CD4-positive, CD25-positive, alpha-beta regulatory T cell (primary cell): ENCODE data around the gene CALD1. TPM values are rescaled to one million over a fixed set of nuclear protein-coding genes. Genes with fewer than 3 reads are reported as not detected.

Experiments used
- ATAC-seq, 2 donors: fragments of 150-1000 bp; cut with Tn5 transposase; one replicate each; pipeline ENCODE4 v1.10.0; 2021; ENCODE audit warnings: low read depth in 2 of 2, moderate number of reproducible peaks in 2 of 2, moderate library complexity in 1 of 2
- DNase-seq, 3 donors: peaks; one replicate each; pipeline versions ENCODE4 v3.0.0 to v3.0.0-alpha.2; 2012 to 2022; ENCODE audit warnings: mixed read lengths in 1 of 3
- H3K27ac ChIP-seq: one replicate; pipeline ENCODE4 v1.7.0; 2013; ENCODE audit warnings: mild to moderate bottlenecking, low read length; ENCODE audit not compliant: insufficient read depth, poor library complexity, severe bottlenecking
- H3K27me3 ChIP-seq: one replicate; pipeline ENCODE4 v1.7.0; 2013; ENCODE audit warnings: low read length; ENCODE audit not compliant: control insufficient read depth, insufficient read depth
- H3K36me3 ChIP-seq: one replicate; pipeline ENCODE4 v1.7.0; 2013; ENCODE audit warnings: mild to moderate bottlenecking, low read length, moderate library complexity; ENCODE audit not compliant: control insufficient read depth, insufficient read depth
- H3K4me1 ChIP-seq: 2 replicates; pipeline ENCODE4 v1.7.0; 2013; ENCODE audit warnings: mild to moderate bottlenecking, low read length; ENCODE audit not compliant: insufficient read depth, control insufficient read depth, poor library complexity, severe bottlenecking
- H3K4me3 ChIP-seq: one replicate; pipeline ENCODE4 v1.7.0; 2013; ENCODE audit warnings: low read depth, mild to moderate bottlenecking, low read length, moderate library complexity
- H3K9me3 ChIP-seq, 2 experiments: 1 replicate in 1 of 2; 2 replicates in 1 of 2; pipeline ENCODE4 v1.7.0; 2013; ENCODE audit warnings: low read length in 2 of 2, mild to moderate bottlenecking in 1 of 2, moderate library complexity in 1 of 2; ENCODE audit not compliant: control insufficient read depth in 2 of 2
- H3K27ac Mint-ChIP-seq, 3 donors: one replicate each; pipeline ENCODE4 v1.8.0; 2020 to 2022; ENCODE audit warnings: mild to moderate bottlenecking in 3 of 3, mixed read lengths in 3 of 3, moderate library complexity in 2 of 3
- H3K27me3 Mint-ChIP-seq: one replicate; pipeline ENCODE4 v1.8.0; 2022; ENCODE audit warnings: mild to moderate bottlenecking, mixed read lengths
- H3K36me3 Mint-ChIP-seq: one replicate; pipeline ENCODE4 v1.8.0; 2020; ENCODE audit warnings: mixed read lengths
- H3K4me1 Mint-ChIP-seq, 4 donors: one replicate each; pipeline ENCODE4 v1.8.0; 2020 to 2022; ENCODE audit warnings: mixed read lengths in 4 of 4, mild to moderate bottlenecking in 1 of 4
- H3K4me3 Mint-ChIP-seq, 4 donors: one replicate each; pipeline ENCODE4 v1.8.0; 2020 to 2022; ENCODE audit warnings: mild to moderate bottlenecking in 4 of 4, mixed read lengths in 4 of 4, moderate library complexity in 3 of 4
- H3K9me3 Mint-ChIP-seq, 7 donors: one replicate each; pipeline ENCODE4 v1.8.0; 2020 to 2022; ENCODE audit warnings: mixed read lengths in 7 of 7, mild to moderate bottlenecking in 3 of 7, moderate library complexity in 2 of 7
- polyA plus RNA-seq, 4 donors: library from polyadenylated mRNA; unstranded; fragments of 300-500 nt; fragmentation: Illumina TruSeq; gene quantifications; one replicate each; pipeline ENCODE4 v1.2.3, GENCODE V29; 2021
- total RNA-seq: library from RNA; stranded (reverse); gene quantifications from one replicate; pipeline ENCODE4 v1.2.3, GENCODE V29; 2022

Gene CALD1
- total and polyA plus RNA-seq, 5 donors from 2014 or later = 0.10 to 3.9 (median 0.17) TPM; not detected in 2

- H3K9me3 Mint-ChIP-seq = peaks cover 0 to 1% (median 0%) of the 10 kb centered on the region in 7 donors
- H3K4me1 Mint-ChIP-seq = peaks cover 0 to 11% (median 0%) of the 10 kb centered on the region in 4 donors
- Histone ChIP-seq H3K36me3 (no peaks in the 10 kb centered on the region), H3K4me1 (no peaks in the 10 kb centered on the region), H3K9me3 (no peaks in the 10 kb centered on the region), H3K27me3 (no peaks in the 10 kb centered on the region), H3K27ac (no peak overlapping the region), H3K4me3 (no peak overlapping the region)
- DNase-seq (no peak), ATAC-seq (no peak)
- no peak overlapping the region for H3K27ac Mint-ChIP-seq
- H3K4me3 Mint-ChIP-seq = no peak overlapping the region
- peaks cover 4% of the 10 kb centered on the region for H3K27me3 Mint-ChIP-seq
- H3K36me3 Mint-ChIP-seq = no peaks in the 10 kb centered on the region
Observed at GRCh38 chr7:134948736-134949135, 169.3 kb downstream of the CALD1 start.

- H3K4me3 Mint-ChIP-seq = no peak overlapping the region
Observed at GRCh38 chr7:134949171-134949570, 169.7 kb downstream of the CALD1 start.

GRCh38 chr7:134954197-134955082 is 175.0 kb downstream of the CALD1 start:
- H3K4me3 ChIP-seq = no peak overlapping the region
- H3K4me3 Mint-ChIP-seq = no peak overlapping the region
- H3K4me1 Mint-ChIP-seq = no peaks in the 10 kb centered on the region
- H3K27ac Mint-ChIP-seq = no peak overlapping the region
- H3K27ac ChIP-seq = no peak overlapping the region
- no peaks in the 10 kb centered on the region for H3K4me1 ChIP-seq
- DNase-seq (peak in 2 of 3 donors; percentile 39 to 53), ATAC-seq (peak in 1 of 2 donors; percentile 34)
- H3K27me3 ChIP-seq = no peaks in the 10 kb centered on the region
- H3K36me3 Mint-ChIP-seq = no peaks in the 10 kb centered on the region
- no peaks in the 10 kb centered on the region for H3K9me3 ChIP-seq
- H3K36me3 ChIP-seq = no peaks in the 10 kb centered on the region
- peaks cover 16% of the 10 kb centered on the region for H3K27me3 Mint-ChIP-seq
- no peaks in the 10 kb centered on the region for H3K9me3 Mint-ChIP-seq

More at GRCh38 chr7:134949171-134949570, 169.7 kb downstream of the CALD1 start:
- peaks cover 0 to 11% (median 0%) of the 10 kb centered on the region in 4 donors for H3K4me1 Mint-ChIP-seq
- ATAC-seq = no peak
- no peaks in the 10 kb centered on the region for H3K27me3 ChIP-seq
- H3K27me3 Mint-ChIP-seq = peaks cover 4% of the 10 kb centered on the region
- H3K27ac Mint-ChIP-seq = no peak overlapping the region
- peaks cover 0 to 1% (median 0%) of the 10 kb centered on the region in 7 donors for H3K9me3 Mint-ChIP-seq
- H3K9me3 ChIP-seq = no peaks in the 10 kb centered on the region
- H3K27ac ChIP-seq = no peak overlapping the region
- H3K36me3 Mint-ChIP-seq = no peaks in the 10 kb centered on the region
- H3K4me1 ChIP-seq = no peaks in the 10 kb centered on the region
- H3K4me3 ChIP-seq = no peak overlapping the region
- DNase-seq = no peak
- no peaks in the 10 kb centered on the region for H3K36me3 ChIP-seq

GRCh38 chr7:134957005-134957404 is 177.6 kb downstream of the CALD1 start:
- ATAC-seq = no peak
- Mint-ChIP-seq H3K36me3 (no peaks in the 10 kb centered on the region), H3K4me3 (no peak overlapping the region)

GRCh38 chr7:134959810-134960209 is 180.4 kb downstream of the CALD1 start:
- H3K27me3 ChIP-seq = no peaks in the 10 kb centered on the region
- DNase-seq = no peak
- Mint-ChIP-seq H3K4me1 (no peaks in the 10 kb centered on the region), H3K27me3 (peaks cover 7% of the 10 kb centered on the region), H3K9me3 (no peaks in the 10 kb centered on the region), H3K4me3 (no peak overlapping the region), H3K27ac (no peak overlapping the region), H3K36me3 (no peaks in the 10 kb centered on the region)
- no peak overlapping the region for H3K27ac ChIP-seq
- no peaks in the 10 kb centered on the region for H3K9me3 ChIP-seq
- no peak for ATAC-seq
- H3K36me3 ChIP-seq = no peaks in the 10 kb centered on the region
- no peak overlapping the region for H3K4me3 ChIP-seq
- H3K4me1 ChIP-seq = no peaks in the 10 kb centered on the region

More at GRCh38 chr7:134957005-134957404, 177.6 kb downstream of the CALD1 start:
- H3K4me1 ChIP-seq = no peaks in the 10 kb centered on the region
- no peak overlapping the region for H3K4me3 ChIP-seq
- no peak overlapping the region for H3K27ac ChIP-seq
- DNase-seq = no peak
- Mint-ChIP-seq H3K27me3 (peaks cover 13% of the 10 kb centered on the region), H3K4me1 (no peaks in the 10 kb centered on the region), H3K9me3 (no peaks in the 10 kb centered on the region), H3K27ac (no peak overlapping the region)
- H3K9me3 ChIP-seq = no peaks in the 10 kb centered on the region
- H3K36me3 ChIP-seq = no peaks in the 10 kb centered on the region
- no peaks in the 10 kb centered on the region for H3K27me3 ChIP-seq

- no peaks in the 10 kb centered on the region for H3K4me1 Mint-ChIP-seq
- no peak overlapping the region for H3K27ac Mint-ChIP-seq
- no peak for DNase-seq
- H3K4me1 ChIP-seq = no peaks in the 10 kb centered on the region
- H3K9me3 Mint-ChIP-seq = no peaks in the 10 kb centered on the region
- H3K27ac ChIP-seq = no peak overlapping the region
- H3K36me3 ChIP-seq = no peaks in the 10 kb centered on the region
- no peak overlapping the region for H3K4me3 ChIP-seq
- H3K4me3 Mint-ChIP-seq = no peak overlapping the region
- peaks cover 13% of the 10 kb centered on the region for H3K27me3 Mint-ChIP-seq
- no peak for ATAC-seq
- H3K36me3 Mint-ChIP-seq = no peaks in the 10 kb centered on the region
- H3K9me3 ChIP-seq = no peaks in the 10 kb centered on the region
- no peaks in the 10 kb centered on the region for H3K27me3 ChIP-seq
Observed at GRCh38 chr7:134962270-134962780, 182.9 kb downstream of the CALD1 start.

GRCh38 chr7:134963036-134963435 is 183.6 kb downstream of the CALD1 start:
- no peaks in the 10 kb centered on the region for H3K4me1 ChIP-seq
- peaks cover 0 to 2% (median 0%) of the 10 kb centered on the region in 7 donors for H3K9me3 Mint-ChIP-seq
- H3K4me1 Mint-ChIP-seq = no peaks in the 10 kb centered on the region
- ATAC-seq = no peak
- H3K36me3 ChIP-seq = no peaks in the 10 kb centered on the region
- no peak overlapping the region for H3K4me3 ChIP-seq
- no peak overlapping the region for H3K27ac Mint-ChIP-seq
- H3K27me3 Mint-ChIP-seq = peaks cover 9% of the 10 kb centered on the region
- no peaks in the 10 kb centered on the region for H3K27me3 ChIP-seq
- no peaks in the 10 kb centered on the region for H3K36me3 Mint-ChIP-seq
- H3K4me3 Mint-ChIP-seq = no peak overlapping the region
- no peaks in the 10 kb centered on the region for H3K9me3 ChIP-seq
- DNase-seq = no peak
- H3K27ac ChIP-seq = no peak overlapping the region
